HEK293 (cell line): ENCODE measurements around the gene FBXW11.
A peak's percentile ranks its signal among the peaks of the same experiment; 100 is the strongest.

ENCODE experiments used
- EGR2 ChIP-seq: fragments of 450-650 bp; formaldehyde crosslinking; IDR thresholded peaks from 2 replicates; pipeline ENCODE4 v1.5.1; 2016; ENCODE audit warnings: low read depth, missing biosample characterization, missing genetic modification characterization
- KLF1 ChIP-seq: fragments of 450-650 bp; formaldehyde crosslinking; IDR thresholded peaks from 2 replicates; pipeline ENCODE4 v1.5.1; 2016; ENCODE audit warnings: missing biosample characterization, missing genetic modification characterization
- KLF10 ChIP-seq: fragments of 450-650 bp; IDR thresholded peaks from 2 replicates; pipeline ENCODE4 v1.5.1; 2018; ENCODE audit warnings: missing biosample characterization, mild to moderate bottlenecking, missing genetic modification characterization
- KLF16 ChIP-seq: fragments of 450-650 bp; formaldehyde crosslinking; IDR thresholded peaks from 2 replicates; pipeline ENCODE4 v1.5.1; 2017; ENCODE audit warnings: missing biosample characterization, missing genetic modification characterization
- PBX3 ChIP-seq: sonication (generic); formaldehyde crosslinking; IDR thresholded peaks from 2 replicates; pipeline ENCODE4 v1.8.1; 2022; ENCODE audit warnings: mild to moderate bottlenecking, moderate library complexity, missing genetic modification reagents
- PRDM10 ChIP-seq: fragments of 450-650 bp; formaldehyde crosslinking; IDR thresholded peaks from 2 replicates; pipeline ENCODE4 v1.5.1; 2016; ENCODE audit warnings: missing biosample characterization, missing genetic modification characterization
- REST ChIP-seq: fragments of 450-650 bp; formaldehyde crosslinking; IDR thresholded peaks from 2 replicates; pipeline ENCODE4 v1.5.1; 2016; ENCODE audit warnings: missing biosample characterization, missing genetic modification characterization
- ZFP3 ChIP-seq: fragments of 450-650 bp; formaldehyde crosslinking; IDR thresholded peaks from 2 replicates; pipeline ENCODE4 v1.5.1; 2016; ENCODE audit warnings: low read depth, missing biosample characterization, missing genetic modification characterization
- ZFP37 ChIP-seq: fragments of 450-650 bp; formaldehyde crosslinking; IDR thresholded peaks from 2 replicates; pipeline ENCODE4 v1.5.1; 2016; ENCODE audit warnings: missing biosample characterization, missing genetic modification characterization
- ZFP69B ChIP-seq: fragments of 450-650 bp; formaldehyde crosslinking; IDR thresholded peaks from 2 replicates; pipeline ENCODE4 v1.5.1; 2016; ENCODE audit warnings: missing biosample characterization, missing genetic modification characterization
- ZNF16 ChIP-seq: fragments of 450-650 bp; formaldehyde crosslinking; IDR thresholded peaks from 2 replicates; pipeline ENCODE4 v1.5.1; 2016; ENCODE audit warnings: low read depth, missing biosample characterization, missing genetic modification characterization
- ZNF2 ChIP-seq: fragments of 450-650 bp; formaldehyde crosslinking; IDR thresholded peaks from 2 replicates; pipeline ENCODE4 v1.5.1; 2016; ENCODE audit warnings: missing biosample characterization, missing genetic modification characterization
- ZNF223 ChIP-seq: fragments of 450-650 bp; formaldehyde crosslinking; IDR thresholded peaks from 2 replicates; pipeline ENCODE4 v1.5.1; 2016; ENCODE audit warnings: missing biosample characterization, missing genetic modification characterization
- ZNF280C ChIP-seq: fragments of 450-650 bp; formaldehyde crosslinking; IDR thresholded peaks from 2 replicates; pipeline ENCODE4 v1.5.1; 2016; ENCODE audit warnings: missing biosample characterization, missing genetic modification characterization
- ZNF366 ChIP-seq: fragments of 450-650 bp; formaldehyde crosslinking; conservative IDR thresholded peaks from 2 replicates; pipeline ENCODE4 v1.5.1; 2016; ENCODE audit warnings: missing biosample characterization, missing genetic modification characterization
- ZNF398 ChIP-seq: fragments of 450-650 bp; formaldehyde crosslinking; IDR thresholded peaks from 2 replicates; pipeline ENCODE4 v1.5.1; 2017; ENCODE audit warnings: missing biosample characterization, missing genetic modification characterization
- ZNF548 ChIP-seq: fragments of 450-650 bp; formaldehyde crosslinking; IDR thresholded peaks from 2 replicates; pipeline ENCODE4 v1.5.1; 2016; ENCODE audit warnings: missing biosample characterization, missing genetic modification characterization
- ZNF629 ChIP-seq: fragments of 450-650 bp; formaldehyde crosslinking; IDR thresholded peaks from 2 replicates; pipeline ENCODE4 v1.5.1; 2017; ENCODE audit warnings: missing biosample characterization, missing genetic modification characterization
- ZNF645 ChIP-seq: fragments of 450-650 bp; formaldehyde crosslinking; IDR thresholded peaks from 2 replicates; pipeline ENCODE4; 2016; ENCODE audit warnings: missing biosample characterization, missing genetic modification characterization
- ZNF692 ChIP-seq: fragments of 450-650 bp; formaldehyde crosslinking; IDR thresholded peaks from 2 replicates; pipeline ENCODE4 v1.5.1; 2016; ENCODE audit warnings: missing biosample characterization, missing genetic modification characterization
- ZNF76 ChIP-seq: fragments of 450-650 bp; formaldehyde crosslinking; IDR thresholded peaks from 2 replicates; pipeline ENCODE4; 2016; ENCODE audit warnings: low read depth, missing biosample characterization, missing genetic modification characterization, borderline replicate concordance
- ZSCAN30 ChIP-seq: fragments of 450-650 bp; IDR thresholded peaks from 2 replicates; pipeline ENCODE4 v1.5.1; 2018; ENCODE audit warnings: missing biosample characterization, mild to moderate bottlenecking, missing genetic modification characterization, moderate library complexity

Gene FBXW11

GRCh38 chr5:172006321-172007174 is at the start of gene FBXW11 (continued):
- peak; percentile 63 for TF ChIP-seq PRDM10
- TF ChIP-seq EGR2 (tag by site-specific recombination), result peak; percentile 92
- TF ChIP-seq ZNF398, result peak; percentile 61; the same call in 1 of the 2 replicates
- TF ChIP-seq ZNF2 (tag by site-specific recombination), result peak; percentile 94
- TF ChIP-seq ZNF366 (tag by site-specific recombination), result no peak
- TF ChIP-seq ZNF223, result peak; percentile 20; the same call in 1 of the 2 replicates
- TF ChIP-seq ZSCAN30 (tag by site-specific recombination), result peak; percentile 96
- TF ChIP-seq ZNF16 (tag by site-specific recombination), result 0 out of 2 replicates have a peak, but pooled peaks have one; percentile 15
- TF ChIP-seq ZNF645 (tag by site-specific recombination), result no peak
- TF ChIP-seq ZNF629, result peak; percentile 82
- TF ChIP-seq ZNF548 (tag by site-specific recombination), result no peak
- peak; percentile 93; the same call in 1 of the 2 replicates for TF ChIP-seq ZFP37
- TF ChIP-seq PBX3 (CRISPR knock-in tag), result no peak; the same call in none of the 2 replicates
- TF ChIP-seq KLF16 (tag by site-specific recombination), result 0 out of 2 replicates have a peak, but pooled peaks have one; percentile 63
- TF ChIP-seq REST (tag by site-specific recombination), result peak; percentile 39; the same call in 1 of the 2 replicates
- peak; percentile 70; the same call in 1 of the 2 replicates for TF ChIP-seq ZNF692 (tag by site-specific recombination)
- peak; percentile 100 for TF ChIP-seq ZNF76 (tag by site-specific recombination)
- TF ChIP-seq ZNF280C (tag by site-specific recombination), result no peak
- peak; percentile 53; the same call in 1 of the 2 replicates for TF ChIP-seq KLF1 (tag by site-specific recombination)
- 0 out of 2 replicates have a peak, but pooled peaks have one; percentile 37 for TF ChIP-seq KLF10
- peak; percentile 66 for TF ChIP-seq ZFP69B (tag by site-specific recombination)
- TF ChIP-seq ZFP3 (tag by site-specific recombination), result peak; percentile 60; the same call in 1 of the 2 replicates
